BE2C (cell line): Measurements from ENCODE around the gene SNX3.
"Not testable (repeated sequence)": the region's sequence is repeated elsewhere in the genome, so short reads cannot be mapped to it uniquely, and the experiment has no call there.

Source experiments
- DNase-seq: peaks from one replicate; pipeline ENCODE4 v3.0.0-alpha.2; 2020
- H3K27me3 ChIP-seq: fragments of 250-450 bp; sonication (Bioruptor Pico); 2 replicates; pipeline ENCODE4 v1.5.1; 2020; ENCODE audit warnings: mild to moderate bottlenecking
- H3K36me3 ChIP-seq: fragments of 250-450 bp; sonication (Bioruptor Pico); 2 replicates; pipeline ENCODE4 v1.5.1; 2020; ENCODE audit warnings: mild to moderate bottlenecking
- H3K4me1 ChIP-seq: fragments of 250-450 bp; sonication (Bioruptor Pico); 2 replicates; pipeline ENCODE4 v1.5.1; 2020
- H3K4me3 ChIP-seq: 2 replicates; pipeline ENCODE4 v1.5.1; 2011; ENCODE audit warnings: low read depth, low read length
- H3K9me3 ChIP-seq: fragments of 250-450 bp; sonication (Bioruptor Pico); 2 replicates; pipeline ENCODE4 v1.5.1; 2020
- TF ChIP-seq, protein P1 (sequence below): IDR thresholded peaks from 2 replicates; pipeline ENCODE4 v1.5.1; 2012; ENCODE audit warnings: mild to moderate bottlenecking, low read depth, low read length

The SNX3 gene

DNA sequence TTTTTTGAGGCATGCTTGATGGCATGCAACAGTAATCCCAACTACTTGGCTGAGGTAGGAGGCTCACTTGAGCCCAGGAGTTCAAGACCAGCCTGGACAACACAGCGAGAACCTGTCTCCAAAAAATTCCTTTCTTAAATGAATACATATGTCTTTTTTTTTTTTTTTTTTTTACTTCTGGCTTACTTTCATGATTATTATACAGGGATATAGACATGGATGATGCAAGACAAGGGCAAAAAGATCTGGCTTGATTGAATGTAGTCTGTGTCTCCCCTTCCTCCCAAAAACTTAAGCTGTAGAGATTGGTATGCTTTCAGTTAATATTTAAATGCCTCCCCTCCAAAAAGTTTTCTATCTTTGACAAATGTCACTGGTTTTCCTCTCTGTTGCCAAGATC is 7.6 kb downstream of the SNX3 start:
- no peak for DNase-seq
- no peaks in the 10 kb centered on the region for H3K27me3 ChIP-seq
- TF ChIP-seq, protein P1, sequence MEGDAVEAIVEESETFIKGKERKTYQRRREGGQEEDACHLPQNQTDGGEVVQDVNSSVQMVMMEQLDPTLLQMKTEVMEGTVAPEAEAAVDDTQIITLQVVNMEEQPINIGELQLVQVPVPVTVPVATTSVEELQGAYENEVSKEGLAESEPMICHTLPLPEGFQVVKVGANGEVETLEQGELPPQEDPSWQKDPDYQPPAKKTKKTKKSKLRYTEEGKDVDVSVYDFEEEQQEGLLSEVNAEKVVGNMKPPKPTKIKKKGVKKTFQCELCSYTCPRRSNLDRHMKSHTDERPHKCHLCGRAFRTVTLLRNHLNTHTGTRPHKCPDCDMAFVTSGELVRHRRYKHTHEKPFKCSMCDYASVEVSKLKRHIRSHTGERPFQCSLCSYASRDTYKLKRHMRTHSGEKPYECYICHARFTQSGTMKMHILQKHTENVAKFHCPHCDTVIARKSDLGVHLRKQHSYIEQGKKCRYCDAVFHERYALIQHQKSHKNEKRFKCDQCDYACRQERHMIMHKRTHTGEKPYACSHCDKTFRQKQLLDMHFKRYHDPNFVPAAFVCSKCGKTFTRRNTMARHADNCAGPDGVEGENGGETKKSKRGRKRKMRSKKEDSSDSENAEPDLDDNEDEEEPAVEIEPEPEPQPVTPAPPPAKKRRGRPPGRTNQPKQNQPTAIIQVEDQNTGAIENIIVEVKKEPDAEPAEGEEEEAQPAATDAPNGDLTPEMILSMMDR = no peak
- H3K9me3 ChIP-seq = no peaks in the 10 kb centered on the region
- H3K4me1 ChIP-seq = peaks cover 8% of the 10 kb centered on the region
- H3K36me3 ChIP-seq = peaks cover 14% of the 10 kb centered on the region
- no peak overlapping the region for H3K4me3 ChIP-seq

GRCh38 chr6:108252055-108252454 is 8.8 kb downstream of the SNX3 start:
- peaks cover 14% of the 10 kb centered on the region for H3K36me3 ChIP-seq
- TF ChIP-seq, protein P1 = no peak
- no peaks in the 10 kb centered on the region for H3K27me3 ChIP-seq
- peaks cover 10% of the 10 kb centered on the region for H3K4me1 ChIP-seq
- no peaks in the 10 kb centered on the region for H3K9me3 ChIP-seq
- DNase-seq = no peak
- H3K4me3 ChIP-seq = no peak overlapping the region

DNA sequence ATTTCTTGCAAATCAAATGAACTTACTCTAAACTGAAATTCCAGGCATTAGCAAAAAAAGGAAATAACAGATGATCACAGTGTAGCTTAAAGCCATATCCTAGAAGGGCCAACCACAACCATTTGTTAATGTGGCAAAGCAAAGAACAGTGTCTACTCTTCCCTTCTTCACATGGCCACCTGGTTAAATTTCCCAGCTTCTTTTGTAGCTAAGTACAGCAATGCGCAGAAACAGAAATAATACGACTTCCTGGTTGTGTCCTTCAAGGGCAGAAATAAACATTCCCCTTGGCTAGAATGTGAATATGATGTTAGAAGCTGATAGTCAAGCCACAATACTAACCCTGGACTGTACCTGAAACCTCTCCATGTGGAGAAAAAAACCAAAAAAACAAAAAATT is 9.6 kb downstream of the SNX3 start:
- no peak overlapping the region for H3K4me3 ChIP-seq
- no peaks in the 10 kb centered on the region for H3K27me3 ChIP-seq
- TF ChIP-seq, protein P1 = no peak
- H3K4me1 ChIP-seq = peaks cover 10% of the 10 kb centered on the region
- no peak for DNase-seq
- H3K9me3 ChIP-seq = no peaks in the 10 kb centered on the region
- H3K36me3 ChIP-seq = peaks cover 14% of the 10 kb centered on the region

DNA sequence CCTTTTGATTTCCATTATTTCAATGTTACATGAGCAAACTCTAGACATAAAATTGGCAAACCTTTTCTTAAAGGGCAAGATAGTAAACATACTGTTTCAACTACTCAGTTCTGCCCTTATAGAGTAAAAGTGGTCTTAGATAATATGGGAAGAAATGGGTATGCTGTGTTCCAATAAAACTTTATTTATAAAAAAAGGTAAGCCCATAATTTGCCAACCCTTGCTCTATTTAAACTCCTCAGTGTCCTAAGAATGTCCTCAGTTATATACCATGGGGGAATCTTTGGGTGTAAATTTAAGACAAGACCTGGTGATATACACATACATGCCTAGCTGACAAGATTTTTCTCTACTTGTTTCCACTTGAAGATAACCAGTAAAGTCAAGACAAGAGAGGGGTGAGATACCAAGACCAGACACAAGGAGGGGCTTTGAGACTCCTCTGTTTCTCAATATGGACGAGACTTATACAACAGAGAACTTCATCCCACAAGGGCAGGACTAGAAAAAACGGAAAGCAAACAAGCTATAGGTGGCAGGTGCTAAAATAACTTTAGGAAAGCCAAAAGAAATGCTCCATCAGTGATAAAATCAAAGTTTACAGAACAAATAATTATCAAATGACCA is 10.5 kb downstream of the SNX3 start:
- peaks cover 10% of the 10 kb centered on the region for H3K4me1 ChIP-seq

DNA sequence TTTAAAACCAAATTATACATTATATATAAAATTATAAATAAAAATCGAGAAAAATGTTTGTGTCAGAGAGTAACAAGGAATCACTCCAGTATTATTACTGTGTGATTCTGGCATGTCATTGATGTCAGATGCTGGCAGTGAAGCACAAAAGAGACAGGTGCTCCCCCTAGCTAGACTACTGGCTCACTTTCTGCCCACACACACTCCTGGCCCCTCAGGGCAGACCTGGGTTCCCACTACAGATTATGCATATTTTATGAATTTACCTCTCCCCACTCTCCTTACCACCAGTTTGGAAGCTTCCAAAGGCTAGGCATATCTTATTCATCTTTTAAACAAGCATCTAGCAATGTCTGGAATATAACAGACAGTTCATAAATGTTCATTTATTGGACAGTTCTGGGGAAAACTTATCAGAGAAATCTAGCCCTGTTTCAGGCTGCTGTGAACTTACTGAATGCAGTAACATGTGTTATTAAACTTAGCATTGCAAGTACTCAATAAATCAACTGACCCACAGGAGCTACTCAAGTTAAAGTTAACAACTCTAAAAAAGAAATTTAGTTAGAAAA is 12.8 kb downstream of the SNX3 start:
- peaks cover 5% of the 10 kb centered on the region for H3K4me1 ChIP-seq
- H3K9me3 ChIP-seq = no peaks in the 10 kb centered on the region; the same call in 1 of the 2 replicates
- H3K4me3 ChIP-seq = no peak overlapping the region
- peaks cover 23% of the 10 kb centered on the region for H3K36me3 ChIP-seq
- H3K27me3 ChIP-seq = no peaks in the 10 kb centered on the region
- TF ChIP-seq, protein P1 = peak; percentile 47
- peak; percentile 49 for DNase-seq

More for the DNA sequence above, 10.5 kb downstream of the SNX3 start:
- no peak for DNase-seq
- Histone ChIP-seq H3K4me3 (no peak overlapping the region), H3K36me3 (peaks cover 15% of the 10 kb centered on the region), H3K27me3 (no peaks in the 10 kb centered on the region), H3K9me3 (no peaks in the 10 kb centered on the region)
- TF ChIP-seq, protein P1 = peak; percentile 51

DNA sequence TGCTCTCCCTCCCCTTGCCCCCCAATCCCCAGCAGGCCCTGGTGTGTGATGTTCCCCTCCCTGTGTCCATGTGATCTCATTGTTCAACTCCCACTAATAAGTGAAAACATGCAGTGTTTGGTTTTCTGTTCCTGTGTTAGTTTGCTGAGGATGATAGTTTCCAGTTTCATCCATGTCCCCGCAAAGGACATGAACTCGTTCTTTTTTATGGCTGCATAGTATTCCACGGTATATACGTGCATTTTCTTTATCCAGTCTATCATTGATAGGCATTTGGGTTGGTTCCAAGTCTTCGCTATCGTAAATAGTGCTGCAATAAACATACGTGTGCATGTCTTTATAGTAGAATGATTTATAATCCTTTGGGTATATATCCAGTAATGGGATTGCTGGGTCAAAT is 15.7 kb downstream of the SNX3 start:
- not testable (repeated sequence) for H3K9me3 ChIP-seq, H3K4me1 ChIP-seq, H3K27me3 ChIP-seq, DNase-seq, H3K4me3 ChIP-seq
- H3K36me3 ChIP-seq = peaks cover 26% of the 10 kb centered on the region
